Natural killer cell treated with Interleukin-12 subunit alpha and Interleukin-12 subunit beta and Interleukin-15 and Interleukin-18, amount 100 ng/mL, for 72 hours (primary cell): Measurements from ENCODE around the gene COL4A6. TPM values are rescaled to one million over a fixed set of nuclear protein-coding genes. Genes with fewer than 3 reads are reported as not detected.

Experiments
- ATAC-seq, 2 donors: fragments of 150-1000 bp; cut with Tn5 transposase in 1 of 2; sonication (Bioruptor Pico), chemical (Tn5 transposase) in 1 of 2; 2 replicates each; pipeline ENCODE4 v1.10.0; 2021
- DNase-seq: peaks from one replicate; pipeline ENCODE4 v3.0.0; 2022; ENCODE audit warnings: low spot score
- H3K27ac Mint-ChIP-seq, 2 donors: 1 replicate in 1 of 2; 2 replicates in 1 of 2; pipeline ENCODE4 v1.8.0; 2022; ENCODE audit warnings: mixed read lengths in 2 of 2, mild to moderate bottlenecking in 1 of 2, moderate library complexity in 1 of 2
- H3K27me3 Mint-ChIP-seq, 2 donors: 1 replicate in 1 of 2; 2 replicates in 1 of 2; pipeline ENCODE4 v1.8.0; 2022; ENCODE audit warnings: mixed read lengths in 2 of 2
- H3K36me3 Mint-ChIP-seq: one replicate; pipeline ENCODE4 v1.8.0; 2022; ENCODE audit warnings: mixed read lengths
- H3K4me1 Mint-ChIP-seq, 2 donors: 1 replicate in 1 of 2; 2 replicates in 1 of 2; pipeline ENCODE4 v1.8.0; 2022; ENCODE audit warnings: low read depth in 2 of 2, mixed read lengths in 2 of 2, mild to moderate bottlenecking in 1 of 2
- H3K4me3 Mint-ChIP-seq: one replicate; pipeline ENCODE4 v1.8.0; 2022; ENCODE audit warnings: mixed read lengths
- H3K9me3 Mint-ChIP-seq: 2 replicates; pipeline ENCODE4 v1.8.0; 2022; ENCODE audit warnings: mixed read lengths
- total RNA-seq, 2 donors: library from RNA; stranded (reverse); gene quantifications; one replicate each; pipeline ENCODE4 v1.2.3, GENCODE V29; 2022

COL4A6 gene
- total RNA-seq, 2 donors from 2014 or later, result not detected

GRCh38 chrX:108221301-108221864 is 216.8 kb downstream of the COL4A6 start:
- Mint-ChIP-seq H3K9me3 (no peaks in the 10 kb centered on the region), H3K27me3 (peaks cover 6 to 28% of the 10 kb centered on the region in 2 donors), H3K36me3 (no peaks in the 10 kb centered on the region), H3K27ac (no peak overlapping the region), H3K4me1 (peaks cover 0 to 2% of the 10 kb centered on the region in 2 donors), H3K4me3 (no peak overlapping the region)
- no peak for DNase-seq
- no peak for ATAC-seq

DNA sequence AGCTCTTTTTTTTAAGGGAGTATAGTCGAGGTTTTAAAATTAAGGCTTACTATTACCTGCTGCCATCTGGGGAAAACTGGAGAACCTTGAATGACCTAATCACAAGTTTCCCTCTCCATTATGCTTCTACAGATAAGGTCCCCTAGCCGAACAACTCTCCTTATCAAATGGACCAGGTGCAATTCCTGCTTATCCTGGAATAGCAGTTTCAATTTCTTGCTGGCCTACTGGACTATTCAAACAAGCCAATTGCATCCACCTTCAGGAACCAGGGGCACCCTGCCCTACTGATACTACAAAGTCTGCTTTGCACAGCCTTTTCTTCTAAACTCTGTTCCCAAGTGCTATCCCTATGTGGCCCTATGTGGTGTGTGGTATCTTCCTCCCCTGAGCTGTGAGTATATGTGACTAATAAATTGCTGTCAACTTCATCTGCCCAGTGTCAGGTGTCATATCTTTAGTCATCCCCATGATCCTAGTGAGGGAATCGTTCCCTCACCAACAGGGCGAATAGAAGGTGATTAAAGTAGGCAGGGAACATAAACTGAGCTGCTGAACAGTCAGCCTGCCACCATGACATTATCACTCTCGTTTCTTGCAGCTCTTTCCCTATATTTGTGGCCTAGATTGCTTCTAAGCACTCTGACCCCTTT is 218.1 kb downstream of the COL4A6 start:
- no peak for ATAC-seq
- no peak overlapping the region for H3K27ac Mint-ChIP-seq

DNA sequence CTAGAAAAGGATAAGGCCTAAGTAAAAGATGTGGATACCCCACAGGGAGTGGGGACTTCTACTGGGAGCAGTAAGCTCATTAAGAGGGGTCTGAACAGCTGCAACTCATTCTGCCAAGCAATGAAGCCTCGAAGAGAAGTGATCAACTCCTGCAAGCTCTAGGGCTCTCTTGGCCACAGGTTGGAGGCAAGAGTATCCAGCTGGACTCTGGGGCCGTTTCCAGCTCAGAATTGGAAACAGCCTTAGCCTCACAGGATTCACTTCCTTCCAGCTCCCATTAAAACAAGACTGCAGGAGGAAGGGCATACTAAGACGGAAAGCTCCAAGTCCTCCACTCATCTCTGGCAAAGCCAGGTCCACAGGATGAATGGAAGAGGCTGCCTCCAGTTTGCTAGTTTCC is 220.3 kb downstream of the COL4A6 start:
- no peak for DNase-seq

More for the DNA sequence above, 218.1 kb downstream of the COL4A6 start:
- Mint-ChIP-seq H3K4me1 (peaks cover 0 to 2% of the 10 kb centered on the region in 2 donors), H3K4me3 (no peak overlapping the region), H3K9me3 (no peaks in the 10 kb centered on the region), H3K27me3 (peaks cover 6 to 31% of the 10 kb centered on the region in 2 donors), H3K36me3 (no peaks in the 10 kb centered on the region)
- DNase-seq, result no peak

GRCh38 chrX:108216919-108217571 is 221.2 kb downstream of the COL4A6 start:
- Mint-ChIP-seq H3K4me1 (no peaks in the 10 kb centered on the region), H3K4me3 (no peak overlapping the region), H3K27me3 (peaks cover 6 to 24% of the 10 kb centered on the region in 2 donors), H3K27ac (no peak overlapping the region), H3K9me3 (no peaks in the 10 kb centered on the region), H3K36me3 (no peaks in the 10 kb centered on the region)
- no peak for DNase-seq
- ATAC-seq, result no peak

More for the DNA sequence above, 220.3 kb downstream of the COL4A6 start:
- Mint-ChIP-seq H3K27ac (no peak overlapping the region), H3K4me3 (no peak overlapping the region), H3K36me3 (no peaks in the 10 kb centered on the region), H3K27me3 (peaks cover 6 to 24% of the 10 kb centered on the region in 2 donors), H3K9me3 (no peaks in the 10 kb centered on the region), H3K4me1 (no peaks in the 10 kb centered on the region)
- ATAC-seq, result no peak

DNA sequence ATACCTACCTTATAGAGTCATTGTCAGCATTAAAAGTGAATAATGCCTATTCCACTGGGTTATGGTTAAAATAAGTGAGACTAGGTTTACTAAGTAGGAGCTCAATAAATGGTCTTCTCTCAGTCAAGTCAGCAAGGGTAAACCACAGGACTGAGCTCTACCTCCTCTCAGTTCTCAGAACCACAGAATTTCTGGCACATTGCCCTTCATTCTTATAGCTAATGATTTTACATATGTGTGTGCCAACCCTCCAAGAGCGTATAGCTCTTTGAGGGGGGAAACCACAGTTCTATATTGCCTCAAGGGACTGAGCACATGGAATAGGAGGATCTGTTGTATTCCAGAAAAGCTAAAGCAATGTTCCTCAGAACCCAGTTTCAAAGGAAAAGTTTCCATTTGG is 221.8 kb downstream of the COL4A6 start:
- Mint-ChIP-seq H3K4me3 (no peak overlapping the region), H3K4me1 (no peaks in the 10 kb centered on the region), H3K27ac (no peak overlapping the region), H3K27me3 (peaks cover 6 to 23% of the 10 kb centered on the region in 2 donors), H3K36me3 (no peaks in the 10 kb centered on the region), H3K9me3 (no peaks in the 10 kb centered on the region)
- ATAC-seq, result no peak
- no peak for DNase-seq

DNA sequence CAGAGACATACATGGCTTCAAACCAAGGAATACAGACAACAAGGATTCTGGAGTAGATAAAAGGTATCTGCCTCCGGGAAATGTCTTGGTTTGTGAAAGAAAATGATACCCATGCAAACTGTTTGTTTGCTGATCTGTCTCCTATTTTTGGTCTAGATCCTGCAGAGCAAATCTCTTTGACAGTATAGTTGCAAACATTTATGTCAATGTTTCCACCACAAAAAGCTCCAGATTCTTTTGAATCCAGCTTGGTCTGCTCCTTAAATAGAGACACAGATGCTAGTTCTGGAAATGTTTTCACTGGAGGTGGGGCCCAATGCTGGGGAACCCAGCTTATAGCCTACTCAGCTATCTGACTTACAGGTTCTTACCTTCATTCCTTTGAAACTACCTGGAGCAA is 226.9 kb downstream of the COL4A6 start:
- H3K9me3 Mint-ChIP-seq, result no peaks in the 10 kb centered on the region
- ATAC-seq, result no peak
- H3K4me1 Mint-ChIP-seq, result no peaks in the 10 kb centered on the region
- no peak overlapping the region for H3K27ac Mint-ChIP-seq
- H3K36me3 Mint-ChIP-seq, result no peaks in the 10 kb centered on the region
- no peak overlapping the region for H3K4me3 Mint-ChIP-seq
- peaks cover 0 to 23% of the 10 kb centered on the region in 2 donors for H3K27me3 Mint-ChIP-seq
- DNase-seq, result no peak

- H3K4me1 Mint-ChIP-seq, result no peaks in the 10 kb centered on the region
- H3K27ac Mint-ChIP-seq, result no peak overlapping the region
- peaks cover 8 to 30% of the 10 kb centered on the region in 2 donors for H3K27me3 Mint-ChIP-seq
- no peak for DNase-seq
- no peaks in the 10 kb centered on the region for H3K36me3 Mint-ChIP-seq
- no peak overlapping the region for H3K4me3 Mint-ChIP-seq
- ATAC-seq, result no peak
- H3K9me3 Mint-ChIP-seq, result no peaks in the 10 kb centered on the region
Measured at GRCh38 chrX:108209006-108209554, 229.1 kb downstream of the COL4A6 start.

DNA sequence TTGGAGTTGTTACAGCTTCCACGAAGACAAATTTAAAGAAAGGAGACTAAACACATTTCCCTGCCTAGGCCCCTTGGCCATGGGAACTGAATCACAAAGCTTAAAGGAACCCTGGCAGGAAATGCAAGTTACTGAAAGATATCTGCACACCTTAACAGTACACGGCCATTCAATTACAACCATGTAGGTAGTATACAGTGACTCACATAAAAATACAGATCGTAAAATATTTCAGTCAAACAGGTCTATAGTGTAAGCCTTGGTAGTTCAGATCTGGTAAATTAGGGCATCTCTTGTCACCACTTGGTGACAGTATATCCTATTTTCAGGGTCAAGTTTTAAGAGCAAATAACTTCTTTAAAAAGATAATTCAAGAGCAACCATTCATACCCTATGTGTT is 234.7 kb downstream of the COL4A6 start:
- no peaks in the 10 kb centered on the region for H3K36me3 Mint-ChIP-seq
- H3K27me3 Mint-ChIP-seq, result peaks cover 16 to 34% of the 10 kb centered on the region in 2 donors
- DNase-seq (no peak), ATAC-seq (no peak)
- no peak overlapping the region for H3K4me3 Mint-ChIP-seq
- H3K4me1 Mint-ChIP-seq, result no peaks in the 10 kb centered on the region
- H3K9me3 Mint-ChIP-seq, result no peaks in the 10 kb centered on the region
- no peak overlapping the region for H3K27ac Mint-ChIP-seq

DNA sequence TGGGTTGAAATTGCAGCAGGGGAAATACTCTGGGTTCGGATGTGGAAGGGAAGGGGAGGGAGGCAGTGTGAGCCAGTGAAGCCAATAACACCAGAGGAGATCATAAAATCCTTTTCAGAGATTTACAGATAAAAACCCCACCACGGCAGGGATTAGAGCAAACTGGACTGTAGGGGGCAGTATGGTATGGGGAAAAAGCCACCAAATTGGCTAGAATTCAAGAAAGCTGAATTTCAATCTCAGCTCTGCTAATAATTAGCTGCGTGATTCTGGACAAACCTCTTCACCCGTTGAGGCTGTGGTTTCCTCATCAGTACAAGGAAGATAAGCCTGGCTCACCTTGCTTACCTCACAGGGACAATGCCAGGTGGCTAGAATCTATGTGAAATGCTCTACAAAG is 238.5 kb downstream of the COL4A6 start:
- Mint-ChIP-seq H3K9me3 (no peaks in the 10 kb centered on the region), H3K36me3 (no peaks in the 10 kb centered on the region), H3K4me3 (no peak overlapping the region), H3K4me1 (no peaks in the 10 kb centered on the region), H3K27ac (no peak overlapping the region), H3K27me3 (peaks cover 12 to 23% of the 10 kb centered on the region in 2 donors)
- no peak for DNase-seq
- ATAC-seq, result no peak

GRCh38 chrX:108199041-108199440 is 239.2 kb downstream of the COL4A6 start:
- H3K27me3 Mint-ChIP-seq, result peaks cover 8 to 23% of the 10 kb centered on the region in 2 donors
- DNase-seq (no peak), ATAC-seq (no peak)
- H3K4me1 Mint-ChIP-seq, result no peaks in the 10 kb centered on the region
- no peak overlapping the region for H3K27ac Mint-ChIP-seq
- H3K4me3 Mint-ChIP-seq, result no peak overlapping the region
- H3K36me3 Mint-ChIP-seq, result no peaks in the 10 kb centered on the region
- H3K9me3 Mint-ChIP-seq, result no peaks in the 10 kb centered on the region

DNA sequence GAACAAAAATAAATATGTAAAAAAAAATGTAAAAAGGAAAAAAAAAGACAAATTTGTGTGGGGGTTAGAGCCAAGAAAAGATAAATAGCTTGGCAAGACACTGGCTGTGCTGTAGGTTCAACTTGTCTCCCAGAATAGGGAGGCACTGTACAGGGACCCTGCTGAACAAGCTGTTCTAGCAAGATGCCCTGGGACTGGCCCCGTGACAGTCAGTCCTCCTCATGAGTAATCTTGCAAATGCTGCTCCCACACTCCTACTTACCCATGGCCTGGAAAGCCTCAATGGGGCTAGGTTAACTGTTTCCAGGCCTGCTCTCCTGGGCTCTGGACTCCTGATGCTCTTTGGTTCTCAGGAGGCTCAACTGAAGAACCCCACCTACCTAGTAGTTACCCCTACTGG is 239.8 kb downstream of the COL4A6 start:
- H3K27me3 Mint-ChIP-seq, result peaks cover 8 to 17% of the 10 kb centered on the region in 2 donors
- H3K36me3 Mint-ChIP-seq, result no peaks in the 10 kb centered on the region
- H3K4me3 Mint-ChIP-seq, result no peak overlapping the region
- H3K4me1 Mint-ChIP-seq, result no peaks in the 10 kb centered on the region
- H3K9me3 Mint-ChIP-seq, result no peaks in the 10 kb centered on the region
- DNase-seq, result no peak
- ATAC-seq, result no peak
- no peak overlapping the region for H3K27ac Mint-ChIP-seq

GRCh38 chrX:108186811-108187210 is 251.4 kb downstream of the COL4A6 start:
- peaks cover 0 to 14% of the 10 kb centered on the region in 2 donors for H3K27me3 Mint-ChIP-seq
- DNase-seq (no peak), ATAC-seq (no peak)
- no peak overlapping the region for H3K27ac Mint-ChIP-seq
- no peak overlapping the region for H3K4me3 Mint-ChIP-seq
- no peaks in the 10 kb centered on the region for H3K4me1 Mint-ChIP-seq
- no peaks in the 10 kb centered on the region for H3K36me3 Mint-ChIP-seq
- no peaks in the 10 kb centered on the region for H3K9me3 Mint-ChIP-seq

DNA sequence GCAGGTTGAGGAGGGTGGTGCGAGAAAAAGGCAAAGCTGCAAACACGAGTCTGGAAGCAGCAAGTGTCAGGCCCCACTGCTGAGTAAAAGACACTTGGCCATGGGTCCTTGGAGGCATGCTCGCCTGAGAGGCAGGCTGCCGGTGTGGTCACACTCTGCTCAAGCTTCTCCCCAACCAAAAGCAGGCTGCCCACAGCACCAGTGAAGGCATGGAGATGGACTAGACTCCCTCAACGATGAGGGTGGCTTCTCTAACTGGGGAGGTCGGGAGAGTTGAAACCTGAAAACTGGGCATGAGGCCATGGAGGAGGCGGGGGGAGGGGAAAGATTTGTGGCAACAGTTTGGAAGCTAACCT is 260.1 kb downstream of the COL4A6 start:
- ATAC-seq (no peak), DNase-seq (no peak)
- Mint-ChIP-seq H3K36me3 (no peaks in the 10 kb centered on the region), H3K4me1 (no peaks in the 10 kb centered on the region), H3K9me3 (no peaks in the 10 kb centered on the region), H3K27ac (no peak overlapping the region), H3K27me3 (peaks cover 0 to 12% of the 10 kb centered on the region in 2 donors), H3K4me3 (no peak overlapping the region)
